HL-60 (cell line): ENCODE results near the gene NPHP1.

Source experiments
- DNase-seq, 2 experiments: peaks; one replicate each; pipeline ENCODE4 v3.0.0-alpha.2; 2010 to 2020; ENCODE audit warnings: low read depth in 1 of 2, low spot score in 1 of 2
- H3K27ac ChIP-seq: fragments of 250-450 bp; sonication (Bioruptor Pico); replicated peaks from 2 replicates; pipeline ENCODE4 v1.5.1; 2020; ENCODE audit warnings: mild to moderate bottlenecking, moderate library complexity
- H3K27me3 ChIP-seq: fragments of 250-450 bp; sonication (Bioruptor Pico); 2 replicates; pipeline ENCODE4 v1.5.1; 2021; ENCODE audit warnings: mild to moderate bottlenecking, moderate library complexity; ENCODE audit not compliant: insufficient read depth, poor library complexity, severe bottlenecking
- H3K4me3 ChIP-seq: replicated peaks from 2 replicates; pipeline ENCODE4 v1.5.1; 2011; ENCODE audit warnings: mild to moderate bottlenecking, control low read depth, low read length; ENCODE audit not compliant: insufficient read depth
- CTCF ChIP-seq: IDR thresholded peaks from one replicate; pipeline ENCODE4 v1.5.1; 2011; ENCODE audit warnings: low read length, control low read depth, inconsistent platforms; ENCODE audit not compliant: insufficient read depth
- GABPA ChIP-seq: IDR thresholded peaks from 2 replicates; pipeline ENCODE4 v1.6.1; 2012; ENCODE audit warnings: low read depth
- POLR2AphosphoS5 ChIP-seq: IDR thresholded peaks from 2 replicates; pipeline ENCODE4 v1.6.1; 2012; ENCODE audit warnings: low read depth
- REST ChIP-seq: IDR thresholded peaks from 2 replicates; pipeline ENCODE4 v1.6.1; 2012; ENCODE audit warnings: low read depth; ENCODE audit not compliant: insufficient replicate concordance
- SPI1 ChIP-seq: IDR thresholded peaks from 2 replicates; pipeline ENCODE4 v1.6.1; 2012; ENCODE audit warnings: low read depth, mild to moderate bottlenecking, borderline replicate concordance

The NPHP1 gene

GRCh38 chr2:110216803-110217202, 12.0 kb upstream of the NPHP1 start:
- DNase-seq = no peak
- Histone ChIP-seq H3K27me3 (peaks cover 6% of the 10 kb centered on the region), H3K27ac (no peak overlapping the region), H3K4me3 (no peak overlapping the region)
- no peak for TF ChIP-seq POLR2AphosphoS5
- no peak for TF ChIP-seq GABPA
- no peak for TF ChIP-seq REST
- no peak for TF ChIP-seq CTCF
- TF ChIP-seq SPI1 = no peak

DNA sequence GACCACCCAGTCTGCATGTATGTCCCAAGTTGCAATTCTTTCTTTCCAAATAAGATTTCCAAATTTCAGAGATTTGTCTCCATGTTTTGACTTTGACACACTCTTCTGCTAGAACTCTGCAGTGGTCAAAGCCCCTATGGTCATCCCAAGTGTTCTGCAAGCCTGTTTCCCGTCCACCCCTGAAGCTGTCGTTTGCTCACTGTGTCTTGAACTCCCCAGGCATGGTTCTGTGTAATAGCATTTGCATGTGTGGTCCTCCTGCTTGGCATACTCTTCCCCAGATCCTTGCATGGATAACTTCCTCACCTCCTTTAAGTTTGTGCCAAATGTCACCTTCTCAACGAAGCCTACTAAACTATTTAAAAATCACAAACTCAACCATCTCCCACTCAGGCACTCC, 11.4 kb upstream of the NPHP1 start:
- peaks cover 2% of the 10 kb centered on the region for H3K27me3 ChIP-seq
- no peak for TF ChIP-seq POLR2AphosphoS5
- no peak for TF ChIP-seq GABPA
- TF ChIP-seq CTCF = no peak
- no peak for TF ChIP-seq REST
- no peak for TF ChIP-seq SPI1
- no peak overlapping the region for H3K27ac ChIP-seq
- no peak for DNase-seq
- no peak overlapping the region for H3K4me3 ChIP-seq

GRCh38 chr2:110215566-110216158, 10.8 kb upstream of the NPHP1 start:
- H3K27ac ChIP-seq = no peak overlapping the region
- H3K27me3 ChIP-seq = peaks cover 2% of the 10 kb centered on the region
- no peak for DNase-seq
- H3K4me3 ChIP-seq = no peak overlapping the region
- TF ChIP-seq CTCF = no peak
- no peak for TF ChIP-seq POLR2AphosphoS5
- TF ChIP-seq SPI1 = no peak
- no peak for TF ChIP-seq GABPA
- no peak for TF ChIP-seq REST
